Thyroid gland (tissue), 4 donors: ENCODE data around the gene RPS19BP1. TPM values are rescaled to one million over a fixed set of nuclear protein-coding genes. Genes with fewer than 3 reads are reported as not detected.

Source experiments
- DNase-seq, 2 donors: peaks; one replicate each; pipeline ENCODE4 v3.0.0-alpha.2; 2019
- H3K27ac ChIP-seq, 3 donors: fragments of 200-600 bp; sonication (generic); 1 replicate in 2 of 3; 2 replicates in 1 of 3; pipeline ENCODE4 v1.5.1; 2016 to 2019; ENCODE audit warnings: mild to moderate bottlenecking in 1 of 3, moderate library complexity in 1 of 3
- H3K27me3 ChIP-seq: fragments of 200-600 bp; sonication (generic); one replicate; pipeline ENCODE4 v1.5.1; 2019
- H3K36me3 ChIP-seq, 2 donors: fragments of 200-600 bp; sonication (generic); one replicate each; pipeline ENCODE4 v1.5.1; 2016 to 2019
- H3K4me1 ChIP-seq, 2 donors: fragments of 200-600 bp; sonication (generic); one replicate each; pipeline ENCODE4 v1.5.1; 2017 to 2019
- H3K4me3 ChIP-seq, 3 donors: fragments of 200-600 bp; sonication (generic); replicated peaks in 1 of 3; 1 replicate in 2 of 3; 2 replicates in 1 of 3; pipeline ENCODE4 v1.5.1; 2016; ENCODE audit warnings: mild to moderate bottlenecking in 1 of 3
- H3K9me3 ChIP-seq: fragments of 200-600 bp; sonication (generic); one replicate; pipeline ENCODE4 v1.5.1; 2017
- POLR2A ChIP-seq, 2 donors: fragments of 450-650 bp; IDR thresholded peaks; one replicate each; pipeline ENCODE4 v1.6.1; 2017; ENCODE audit warnings: antibody characterized with exemption in 2 of 2, mild to moderate bottlenecking in 2 of 2, moderate library complexity in 1 of 2
- WGBS, 2 donors: methylation state at CpG; one replicate each; pipeline ENCODE4 v1.1.5; 2017; 5-methylcytosine and 5-hydroxymethylcytosine counted together
- intact Hi-C: fragments of 100-400 bp; cut with DNase I; formaldehyde crosslinking; loops from one replicate; pipeline ENCODE4 v1.15.1; 2023
- total RNA-seq, 4 donors: library from RNA; depleted of rRNA; stranded (reverse); fragments of >200 nt; gene quantifications; one replicate each; pipeline ENCODE4 v1.2.3, GENCODE V29; 2016
- TF ChIP-seq, protein P1 (sequence below), 6 experiments: fragments of 200-600 bp in 3 of 6; fragments of 450-650 bp in 3 of 6; sonication (generic) in 3 of 6; IDR thresholded peaks; one replicate each; pipeline ENCODE4 v1.5.1; 2016 to 2019; ENCODE audit warnings: antibody characterized with exemption in 6 of 6, mild to moderate bottlenecking in 2 of 6, inconsistent platforms in 1 of 6, moderate library complexity in 1 of 6

Gene RPS19BP1
- total RNA-seq, 4 donors from 2014 or later, result 120 to 243 (median 171) TPM

- intact Hi-C loops, result no loop called here
- Histone ChIP-seq H3K9me3 (no peaks in the 10 kb centered on the region), H3K4me1 (peaks cover 13 to 21% of the 10 kb centered on the region in 2 donors), H3K4me3 (no peak overlapping the region), H3K27ac (peak overlapping the region; percentile 55 to 83 (median 77)), H3K36me3 (no peaks in the 10 kb centered on the region), H3K27me3 (no peaks in the 10 kb centered on the region)
- WGBS, 2 donors, result 67 to 75% methylated on average over 9 to 14 of the region's 14 CpGs
- no peak for TF ChIP-seq POLR2A (IDR thresholded peaks at IDR 0.05)
- TF ChIP-seq, protein P1, sequence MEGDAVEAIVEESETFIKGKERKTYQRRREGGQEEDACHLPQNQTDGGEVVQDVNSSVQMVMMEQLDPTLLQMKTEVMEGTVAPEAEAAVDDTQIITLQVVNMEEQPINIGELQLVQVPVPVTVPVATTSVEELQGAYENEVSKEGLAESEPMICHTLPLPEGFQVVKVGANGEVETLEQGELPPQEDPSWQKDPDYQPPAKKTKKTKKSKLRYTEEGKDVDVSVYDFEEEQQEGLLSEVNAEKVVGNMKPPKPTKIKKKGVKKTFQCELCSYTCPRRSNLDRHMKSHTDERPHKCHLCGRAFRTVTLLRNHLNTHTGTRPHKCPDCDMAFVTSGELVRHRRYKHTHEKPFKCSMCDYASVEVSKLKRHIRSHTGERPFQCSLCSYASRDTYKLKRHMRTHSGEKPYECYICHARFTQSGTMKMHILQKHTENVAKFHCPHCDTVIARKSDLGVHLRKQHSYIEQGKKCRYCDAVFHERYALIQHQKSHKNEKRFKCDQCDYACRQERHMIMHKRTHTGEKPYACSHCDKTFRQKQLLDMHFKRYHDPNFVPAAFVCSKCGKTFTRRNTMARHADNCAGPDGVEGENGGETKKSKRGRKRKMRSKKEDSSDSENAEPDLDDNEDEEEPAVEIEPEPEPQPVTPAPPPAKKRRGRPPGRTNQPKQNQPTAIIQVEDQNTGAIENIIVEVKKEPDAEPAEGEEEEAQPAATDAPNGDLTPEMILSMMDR (IDR thresholded peaks at IDR 0.05), result no peak
- peak in 1 of 2 donors; percentile 23 for DNase-seq
Observed at GRCh38 chr22:39567135-39567946, 34.8 kb upstream of the RPS19BP1 start.

- no peak for DNase-seq
- 94 to 96% methylated on average over 5 of the region's 5 CpGs for WGBS, 2 donors
- Histone ChIP-seq H3K27ac (no peak overlapping the region), H3K36me3 (no peaks in the 10 kb centered on the region), H3K27me3 (no peaks in the 10 kb centered on the region), H3K4me3 (no peak overlapping the region), H3K9me3 (no peaks in the 10 kb centered on the region), H3K4me1 (peaks cover 13 to 21% of the 10 kb centered on the region in 2 donors)
- TF ChIP-seq POLR2A (IDR thresholded peaks at IDR 0.05), result no peak
- TF ChIP-seq, protein P1 (IDR thresholded peaks at IDR 0.05), result no peak
- intact Hi-C loops, result no loop called here
Observed at GRCh38 chr22:39565414-39565944, 32.9 kb upstream of the RPS19BP1 start.

GRCh38 chr22:39563571-39564428 is 31.3 kb upstream of the RPS19BP1 start:
- intact Hi-C loops, result no loop called here
- Histone ChIP-seq H3K27ac (no peak overlapping the region), H3K27me3 (no peaks in the 10 kb centered on the region), H3K4me3 (no peak overlapping the region), H3K36me3 (no peaks in the 10 kb centered on the region), H3K9me3 (no peaks in the 10 kb centered on the region), H3K4me1 (peaks cover 20 to 33% of the 10 kb centered on the region in 2 donors)
- TF ChIP-seq, protein P1 (IDR thresholded peaks at IDR 0.05), result no peak
- TF ChIP-seq POLR2A (IDR thresholded peaks at IDR 0.05), result no peak
- DNase-seq, result no peak
- WGBS, 2 donors, result 88 to 97% methylated on average over 7 of the region's 7 CpGs

- Histone ChIP-seq H3K36me3 (no peaks in the 10 kb centered on the region), H3K4me3 (no peak overlapping the region), H3K27me3 (no peaks in the 10 kb centered on the region), H3K9me3 (no peaks in the 10 kb centered on the region), H3K4me1 (peaks cover 19 to 33% of the 10 kb centered on the region in 2 donors), H3K27ac (no peak overlapping the region)
- intact Hi-C loops, result no loop called here
- WGBS, 2 donors, result 73 to 85% methylated on average over 9 of the region's 9 CpGs
- no peak for DNase-seq
- TF ChIP-seq, protein P1 (IDR thresholded peaks at IDR 0.05), result no peak
- no peak for TF ChIP-seq POLR2A (IDR thresholded peaks at IDR 0.05)
Observed at GRCh38 chr22:39562839-39563489, 30.4 kb upstream of the RPS19BP1 start.
